Pancreas (tissue), 10 donors: ENCODE results near the gene DCST1. TPM values are rescaled to one million over a fixed set of nuclear protein-coding genes. Genes with fewer than 3 reads are reported as not detected.

Experiments used
- ATAC-seq, 4 donors: fragments of 200-7000 bp; cut with Tn5 transposase; one replicate each; pipeline versions ENCODE4 v1.8.0 to v1.9.1; 2020; ENCODE audit warnings: mild to moderate bottlenecking in 4 of 4, moderate library complexity in 4 of 4
- DNase-seq, 6 donors: peaks; one replicate each; pipeline ENCODE4 v3.0.0-alpha.2; 2020
- FAIRE-seq: peaks from 2 replicates; lab custom pipeline; 2012; peaks lifted over from hg19 to GRCh38; lab: Jason Lieb, UNC
- H3K27ac ChIP-seq, 4 donors: fragments of 200-600 bp; sonication (generic); 1 replicate in 3 of 4; 2 replicates in 1 of 4; pipeline versions ENCODE4 v1.5.0 to v1.8.0; 2020
- H3K27me3 ChIP-seq, 4 donors: fragments of 200-600 bp; one replicate each; pipeline ENCODE4 v1.8.0; 2021
- H3K36me3 ChIP-seq, 3 donors: fragments of 200-600 bp; sonication (generic) in 1 of 3; one replicate each; pipeline versions ENCODE4 v1.5.0 to v1.8.0; 2020 to 2021
- H3K4me1 ChIP-seq, 3 donors: fragments of 200-600 bp; one replicate each; pipeline ENCODE4 v1.8.0; 2021
- H3K4me3 ChIP-seq, 4 donors: fragments of 200-600 bp; sonication (generic) in 2 of 4; one replicate each; pipeline versions ENCODE4 v1.5.0 to v1.8.0; 2020 to 2021
- H3K9me3 ChIP-seq, 4 donors: fragments of 200-600 bp; one replicate each; pipeline ENCODE4 v1.8.0; 2021
- WGBS, 2 donors: extraction: QIAGEN DNeasy Blood & Tissue Kit; methylation state at CpG; one replicate each; pipeline ENCODE4 v1.1.7; 2013; 5-methylcytosine and 5-hydroxymethylcytosine counted together
- intact Hi-C, 3 donors: fragments of 100-400 bp; cut with DNase I; formaldehyde crosslinking; loops; one replicate each; pipeline versions ENCODE4 v1.11.1 to v1.14.2; 2022
- polyA plus RNA-seq, 2 donors: library from polyadenylated mRNA; stranded (reverse); fragments of 200-250 nt; gene quantifications; one replicate each; pipeline ENCODE4 v1.2.3, GENCODE V29; 2013
- total RNA-seq, 6 donors: library from RNA; stranded (reverse); fragmentation: NEBNext Ultra II Directional in 4 of 6; extraction: Animal tissue kit (Norgen Biotek cat#: 25700) in 4 of 6; gene quantifications; one replicate each; pipeline versions ENCODE4 v1.2.1 to v1.2.4, GENCODE V29; 2021 to 2023
- TF ChIP-seq, protein P1 (sequence below), 4 donors: fragments of 200-600 bp; sonication (generic) in 3 of 4; IDR thresholded peaks; one replicate each; pipeline versions ENCODE4 v1.5.0 to v1.8.0; 2021; ENCODE audit warnings: antibody characterized with exemption in 4 of 4
- donor health status: healthy with polysubstance abuse.
- donor health status: DM: no; HTN: no; CAD: no; lungs with moderate emphysema.
- donor health status: DM: no; HTN: no; CAD: no.
- donor health status: control.
- donor health status: control.
- donor health status: Bipolar disorder and iron deficiency.
- donor health status: DM: yes; HTN: yes; CAD: no.
- donor health status: DM: no; HTN: no; CAD: no.
- donor health status: DM: no; HTN: no; CAD: no.
- donor health status: DM: yes; HTN: yes; CAD: no.

The DCST1 gene
- total and polyA plus RNA-seq, 8 donors = 0.14 TPM; not detected in 7

DNA sequence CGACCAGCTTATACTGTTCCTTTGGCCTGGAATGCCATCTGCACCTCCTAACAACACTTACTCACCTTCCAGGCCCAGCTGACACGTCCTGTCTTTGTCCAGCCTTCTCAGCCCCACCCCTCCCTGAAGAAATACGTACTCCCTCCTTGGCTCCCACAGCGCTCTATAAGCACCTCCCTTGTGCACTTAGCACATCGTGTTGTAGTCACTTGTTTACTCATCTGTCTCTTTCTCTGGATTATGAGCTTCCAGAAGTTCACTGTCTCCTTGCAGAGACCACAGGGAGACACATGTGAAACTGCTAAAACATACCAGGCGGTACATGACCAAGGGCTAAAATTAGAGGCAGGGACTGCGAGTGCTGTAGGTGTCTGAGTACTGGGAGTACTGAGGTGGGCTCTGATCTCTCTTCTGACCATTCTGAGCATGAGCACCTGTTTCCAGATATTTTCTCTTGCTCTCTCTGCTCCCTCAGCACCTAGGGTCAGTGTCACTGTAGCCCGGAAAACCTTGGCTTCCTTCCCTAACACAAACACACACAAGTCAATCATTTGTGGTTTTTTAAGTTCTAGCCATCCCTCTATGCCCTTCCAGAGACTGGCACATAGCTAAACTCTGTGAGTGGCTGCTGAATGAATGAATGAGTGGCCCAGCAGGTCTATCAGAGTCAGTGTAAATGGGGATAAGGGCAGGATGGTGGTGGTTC, 5.1 kb downstream of the DCST1 start:
- 49 to 58% methylated on average over 8 of the region's 8 CpGs for WGBS, 2 donors
- H3K9me3 ChIP-seq = no peaks in the 10 kb centered on the region
- H3K4me1 ChIP-seq = peaks cover 0 to 3% (median 0%) of the 10 kb centered on the region in 3 donors
- DNase-seq = no peak
- no peak overlapping the region for H3K4me3 ChIP-seq
- no peak overlapping the region for H3K27ac ChIP-seq
- intact Hi-C loops = no loop called here
- no peaks in the 10 kb centered on the region for H3K36me3 ChIP-seq
- peak in 2 of 4 donors; percentile 38 to 55 for ATAC-seq
- no peaks in the 10 kb centered on the region for H3K27me3 ChIP-seq
- TF ChIP-seq, protein P1, sequence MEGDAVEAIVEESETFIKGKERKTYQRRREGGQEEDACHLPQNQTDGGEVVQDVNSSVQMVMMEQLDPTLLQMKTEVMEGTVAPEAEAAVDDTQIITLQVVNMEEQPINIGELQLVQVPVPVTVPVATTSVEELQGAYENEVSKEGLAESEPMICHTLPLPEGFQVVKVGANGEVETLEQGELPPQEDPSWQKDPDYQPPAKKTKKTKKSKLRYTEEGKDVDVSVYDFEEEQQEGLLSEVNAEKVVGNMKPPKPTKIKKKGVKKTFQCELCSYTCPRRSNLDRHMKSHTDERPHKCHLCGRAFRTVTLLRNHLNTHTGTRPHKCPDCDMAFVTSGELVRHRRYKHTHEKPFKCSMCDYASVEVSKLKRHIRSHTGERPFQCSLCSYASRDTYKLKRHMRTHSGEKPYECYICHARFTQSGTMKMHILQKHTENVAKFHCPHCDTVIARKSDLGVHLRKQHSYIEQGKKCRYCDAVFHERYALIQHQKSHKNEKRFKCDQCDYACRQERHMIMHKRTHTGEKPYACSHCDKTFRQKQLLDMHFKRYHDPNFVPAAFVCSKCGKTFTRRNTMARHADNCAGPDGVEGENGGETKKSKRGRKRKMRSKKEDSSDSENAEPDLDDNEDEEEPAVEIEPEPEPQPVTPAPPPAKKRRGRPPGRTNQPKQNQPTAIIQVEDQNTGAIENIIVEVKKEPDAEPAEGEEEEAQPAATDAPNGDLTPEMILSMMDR (IDR thresholded peaks at IDR 0.05) = no peak
- no peak for FAIRE-seq

DNA sequence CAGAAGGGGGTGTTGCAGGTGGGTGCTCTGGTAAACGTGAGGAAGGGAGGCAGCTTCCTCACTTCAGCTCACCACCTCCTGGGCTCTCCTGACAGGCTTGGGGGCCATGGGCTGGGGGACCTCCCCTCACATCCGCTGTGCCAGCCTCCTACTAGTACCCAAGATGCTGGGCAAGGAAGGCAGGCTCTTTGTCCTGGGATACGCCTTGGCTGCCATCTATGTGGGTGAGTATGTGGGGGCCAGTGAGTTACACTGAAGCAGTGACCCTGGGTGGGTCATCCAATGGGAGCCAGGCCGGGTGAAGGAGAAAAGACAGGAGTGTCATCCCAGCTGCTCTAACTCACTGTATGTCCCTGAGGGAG, 5.7 kb downstream of the DCST1 start:
- ATAC-seq (no peak), FAIRE-seq (no peak), DNase-seq (no peak)
- intact Hi-C loops = no loop called here
- Histone ChIP-seq H3K27me3 (no peaks in the 10 kb centered on the region), H3K27ac (no peak overlapping the region), H3K4me3 (no peak overlapping the region), H3K36me3 (no peaks in the 10 kb centered on the region), H3K4me1 (peaks cover 0 to 3% (median 0%) of the 10 kb centered on the region in 3 donors), H3K9me3 (no peaks in the 10 kb centered on the region)
- WGBS, 2 donors = 73 to 77% methylated on average over 4 of the region's 4 CpGs
- TF ChIP-seq, protein P1 (IDR thresholded peaks at IDR 0.05) = no peak

DNA sequence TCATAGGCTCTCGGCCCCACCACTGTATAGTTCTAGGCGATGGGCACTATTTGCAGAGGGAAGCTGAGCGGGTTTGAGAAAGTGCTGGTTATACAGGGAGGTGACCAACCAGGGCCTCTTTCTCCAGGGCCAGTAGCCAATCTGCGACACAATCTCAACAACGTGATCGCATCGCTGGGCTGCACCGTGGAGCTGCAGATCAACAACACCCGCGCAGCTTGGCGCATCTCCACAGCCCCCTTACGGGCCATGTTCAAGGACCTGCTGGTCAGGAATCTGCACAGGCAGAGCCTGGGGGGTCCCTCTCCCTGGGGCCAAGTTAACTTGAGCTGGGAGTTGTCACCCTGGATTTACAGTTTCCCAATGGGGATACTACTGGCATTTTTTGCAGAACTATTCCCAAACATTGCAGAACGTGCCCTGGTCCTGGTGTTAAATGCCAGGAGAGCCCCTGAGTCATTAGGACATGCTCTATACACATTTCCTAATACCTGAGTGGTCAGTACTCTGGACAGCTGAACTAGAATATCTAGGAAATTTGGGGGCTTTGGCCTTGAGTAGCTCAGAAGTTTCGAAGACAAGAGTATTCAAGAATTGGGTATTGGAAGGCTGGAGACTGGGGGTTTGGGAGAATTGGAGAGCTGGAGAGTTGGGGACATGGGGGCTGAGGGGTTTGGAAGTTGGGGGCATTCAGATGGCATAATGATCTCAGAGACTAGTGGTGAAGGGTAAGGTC, 6.9 kb downstream of the DCST1 start:
- H3K27ac ChIP-seq = no peak overlapping the region
- H3K4me1 ChIP-seq = peaks cover 0 to 7% (median 0%) of the 10 kb centered on the region in 3 donors
- no peaks in the 10 kb centered on the region for H3K36me3 ChIP-seq
- peak in 1 of 6 donors; percentile 48 for DNase-seq
- H3K9me3 ChIP-seq = no peaks in the 10 kb centered on the region
- no peak overlapping the region for H3K4me3 ChIP-seq
- ATAC-seq = no peak
- H3K27me3 ChIP-seq = no peaks in the 10 kb centered on the region
- TF ChIP-seq, protein P1 (IDR thresholded peaks at IDR 0.05) = no peak
- WGBS, 2 donors = 82 to 83% methylated on average over 14 of the region's 14 CpGs
- FAIRE-seq = no peak
- intact Hi-C loops = loop anchor here in 1 of 3 donors (5.0 kb wide), 1 partner anchor 42 kb away; no protein-coding TSS in a partner anchor

DNA sequence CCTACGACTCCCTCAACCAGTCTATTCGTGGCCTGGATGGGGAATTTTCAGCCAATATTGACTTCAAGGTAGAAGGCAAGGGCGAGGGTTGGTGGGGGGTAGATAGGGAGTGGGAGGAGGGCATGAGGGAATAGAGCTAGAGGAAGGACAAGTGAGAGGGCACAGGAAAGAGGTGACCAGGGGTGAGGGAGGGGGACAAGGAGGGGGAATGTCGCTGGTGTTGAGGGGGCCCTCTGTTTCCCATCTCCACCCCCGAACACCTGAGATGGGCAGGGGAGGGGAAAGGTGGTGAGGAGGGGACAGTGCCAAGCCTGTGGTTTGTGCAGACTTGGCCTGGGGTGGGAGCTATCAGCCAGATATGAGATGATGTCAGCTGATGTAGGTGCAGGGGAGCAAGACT, 9.2 kb downstream of the DCST1 start:
- ATAC-seq (no peak), DNase-seq (no peak), FAIRE-seq (no peak)
- Histone ChIP-seq H3K27me3 (no peaks in the 10 kb centered on the region), H3K27ac (no peak overlapping the region), H3K36me3 (no peaks in the 10 kb centered on the region), H3K9me3 (no peaks in the 10 kb centered on the region), H3K4me3 (no peak overlapping the region), H3K4me1 (peaks cover 0 to 7% (median 0%) of the 10 kb centered on the region in 3 donors)
- TF ChIP-seq, protein P1 (IDR thresholded peaks at IDR 0.05) = no peak
- intact Hi-C loops = loop anchor here in 1 of 3 donors (5.0 kb wide), 1 partner anchor 40 kb away; no protein-coding TSS in a partner anchor
- WGBS, 2 donors = 70 to 76% methylated on average over 4 to 5 of the region's 5 CpGs
